OCI-M1 (cell line): ENCODE data around the gene TIMP4.
A peak's percentile ranks its signal among the peaks of the same experiment; 100 is the strongest.

ENCODE experiments used
- DNase-seq: peaks from one replicate; lab custom pipeline; 2025; lab: John Stamatoyannopoulos, UW

TIMP4 gene

DNA sequence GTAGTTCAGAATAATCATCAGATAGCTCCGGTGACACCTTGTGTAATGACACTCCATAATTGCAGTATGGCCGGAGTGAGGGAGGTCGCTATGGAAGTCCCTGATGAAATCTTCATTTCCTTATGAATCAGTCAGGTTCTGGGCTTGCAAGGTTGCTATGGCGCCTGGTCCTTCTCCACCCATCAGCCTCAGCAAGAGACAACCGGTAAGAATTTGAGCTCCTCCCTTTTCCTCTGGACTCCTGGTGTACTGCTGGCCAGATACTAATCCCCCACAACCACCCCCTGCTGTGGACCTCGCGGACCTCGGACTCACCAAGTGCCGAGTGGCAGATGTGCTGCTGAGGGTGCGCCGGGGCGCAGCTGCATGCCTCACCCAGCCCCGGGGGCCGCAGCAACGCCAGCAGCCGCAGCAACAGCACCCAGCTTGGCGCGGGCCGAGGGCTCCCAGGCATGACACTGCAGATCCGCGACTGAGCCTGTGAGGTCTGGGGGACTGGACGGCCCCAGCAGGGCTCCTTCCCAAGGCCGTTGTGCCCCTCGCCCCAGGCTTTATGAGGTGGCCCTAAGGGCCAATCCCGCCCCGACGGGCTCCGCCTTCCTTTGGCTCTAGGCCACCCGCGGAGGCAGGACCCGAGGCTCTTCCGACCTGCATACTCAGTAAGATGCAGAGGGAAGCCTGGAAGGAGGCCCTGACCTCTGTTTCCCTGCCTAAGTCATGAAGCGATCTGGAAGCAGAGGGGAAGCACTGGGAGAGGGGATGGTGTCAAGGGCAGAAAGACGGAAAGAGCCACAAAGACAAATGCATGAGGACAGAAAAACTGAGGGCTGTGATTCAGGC lies at the start of gene TIMP4:
Gene TIMP4 (minus strand): TSS at position 526 of the 840 bp plus-strand sequence. CDS start 72 bp downstream, at position 454.
- DNase-seq, result no peak

DNA sequence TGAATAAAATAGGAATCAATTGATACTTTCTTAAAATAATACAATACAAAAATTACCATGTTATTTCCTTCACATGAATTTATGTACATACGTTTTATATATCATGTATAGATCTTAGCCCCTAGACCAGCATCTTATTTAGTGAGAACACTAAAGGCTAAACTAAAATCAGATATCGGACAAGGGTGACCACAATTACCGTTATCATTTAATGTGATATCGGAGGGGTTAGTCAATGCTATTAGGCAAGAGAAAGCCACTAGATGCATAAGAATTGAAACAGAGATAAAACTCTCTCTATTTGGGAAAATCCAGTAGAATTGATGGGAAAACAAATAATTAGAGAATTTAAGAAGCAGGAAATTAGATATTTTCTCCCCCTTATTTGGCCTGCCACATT lies 46.5 kb upstream of the TIMP4 start:
- DNase-seq, result no peak

DNA sequence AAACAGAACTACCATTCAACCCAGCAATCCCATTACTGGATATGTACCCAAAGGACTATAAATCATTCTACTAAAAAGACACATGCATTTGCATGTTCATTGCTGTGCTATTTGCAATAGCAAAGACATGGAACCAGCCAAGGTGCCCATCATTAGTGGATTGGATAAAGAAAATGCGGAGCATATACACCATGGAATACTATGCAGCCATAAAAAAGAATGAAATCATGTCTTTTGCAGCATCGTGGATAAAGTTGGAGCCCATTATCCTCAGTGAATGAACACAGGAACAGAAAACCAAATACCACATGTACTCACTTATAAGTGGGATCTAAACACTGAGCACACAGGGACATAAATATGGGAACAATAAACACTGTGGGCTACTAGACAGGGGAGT lies 43.1 kb upstream of the TIMP4 start:
- no peak for DNase-seq

DNA sequence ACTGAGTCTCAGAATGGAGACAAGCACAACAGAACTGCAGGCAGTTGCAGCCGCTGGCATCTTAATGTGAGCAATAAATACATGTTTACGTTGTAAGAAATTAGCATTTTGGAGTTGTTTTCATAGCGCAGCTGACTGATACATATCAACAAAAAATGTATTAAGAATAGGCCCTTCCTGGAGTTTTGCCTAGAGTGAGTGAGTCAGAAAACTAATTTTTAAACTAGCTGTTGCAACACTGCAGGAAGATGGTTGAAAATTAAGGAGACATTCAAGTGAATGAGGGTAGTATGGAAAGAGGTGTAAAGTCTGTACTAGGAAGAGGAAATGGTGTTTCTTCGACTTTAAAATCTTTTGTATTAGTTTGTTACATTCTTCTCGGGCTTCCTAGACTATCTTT lies 39.6 kb upstream of the TIMP4 start:
- no peak for DNase-seq

DNA sequence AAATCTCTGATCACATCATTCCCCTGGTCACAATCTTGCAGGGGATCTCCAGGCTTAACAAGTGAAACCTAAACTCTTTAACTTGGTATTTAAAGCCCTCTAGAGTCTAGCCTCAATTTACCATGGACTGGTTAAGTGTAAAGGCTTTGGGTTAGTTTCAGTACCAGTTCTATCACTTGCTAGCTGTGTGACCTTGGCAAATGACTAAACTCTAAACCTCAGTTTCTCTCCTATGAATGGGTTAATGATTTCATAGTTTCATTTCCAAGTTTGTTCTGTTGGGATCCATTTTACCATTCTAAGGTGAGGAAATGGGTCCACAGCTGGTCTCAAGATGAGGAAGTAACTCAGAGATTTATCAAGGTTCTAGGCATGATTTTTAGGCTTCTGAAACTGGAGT lies 38.8 kb upstream of the TIMP4 start:
- no peak for DNase-seq

DNA sequence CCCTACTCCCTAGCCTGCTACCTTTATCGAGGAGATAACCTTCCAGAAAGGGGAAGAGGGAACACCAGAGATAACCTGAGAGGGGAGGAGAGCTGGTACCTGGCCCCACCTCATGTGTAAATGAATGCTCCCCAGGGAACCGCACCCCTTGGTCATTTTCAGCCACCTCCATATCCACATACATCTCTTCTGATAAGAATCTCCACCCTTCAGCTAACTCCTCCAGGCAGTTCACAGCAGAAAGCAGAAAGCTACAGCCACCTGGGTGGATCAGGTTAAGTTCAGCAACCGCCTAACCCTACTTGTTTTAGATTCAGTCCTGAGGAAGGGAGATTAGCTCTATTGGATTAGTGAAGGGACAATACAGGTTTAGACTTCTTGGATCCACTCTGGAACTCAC lies 38.0 kb upstream of the TIMP4 start:
- DNase-seq, result no peak

DNA sequence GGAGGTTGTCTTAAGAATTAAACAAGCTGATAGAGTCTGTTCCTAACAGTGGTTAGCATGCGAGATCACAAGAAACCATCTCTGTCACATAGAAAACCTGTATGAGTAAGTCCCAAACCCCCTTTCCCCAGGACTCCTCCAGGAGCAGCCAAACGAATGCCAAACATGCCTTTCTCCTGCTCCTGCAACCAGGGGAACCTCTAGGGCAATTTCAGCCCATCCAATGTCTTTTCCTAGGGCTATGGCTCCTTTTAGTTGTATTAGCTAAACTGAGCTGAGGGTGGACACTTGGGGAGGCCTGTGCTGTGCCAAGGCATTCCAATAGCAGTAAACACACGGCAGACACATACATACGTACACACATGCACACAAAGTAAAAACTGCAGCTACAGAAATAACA lies 36.5 kb upstream of the TIMP4 start:
- no peak for DNase-seq

DNA sequence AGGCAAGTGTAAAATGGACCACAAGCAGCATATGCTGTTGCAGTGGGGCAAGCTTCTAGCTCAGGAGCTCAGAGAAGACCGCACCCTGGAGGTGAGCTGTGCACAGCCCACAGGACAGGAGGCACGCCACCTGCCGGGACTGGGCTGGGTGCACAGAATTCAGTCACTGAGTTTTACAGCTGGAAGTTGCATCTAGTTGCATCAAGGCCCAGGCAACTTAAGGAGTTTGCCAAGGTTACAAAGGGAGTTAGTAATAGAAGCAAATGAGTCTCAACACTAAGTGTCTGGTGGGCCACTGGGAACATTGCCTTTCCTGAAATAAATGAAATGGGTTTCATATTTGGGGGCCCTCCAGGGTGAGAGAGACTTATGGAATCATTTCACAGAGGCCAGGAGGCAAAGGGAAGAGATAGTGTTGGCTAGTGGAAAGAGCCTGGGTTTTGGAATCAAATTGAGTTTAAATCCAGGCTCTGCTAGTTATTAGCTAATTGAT lies 36.0 kb upstream of the TIMP4 start:
- DNase-seq, result peak; percentile 59

DNA sequence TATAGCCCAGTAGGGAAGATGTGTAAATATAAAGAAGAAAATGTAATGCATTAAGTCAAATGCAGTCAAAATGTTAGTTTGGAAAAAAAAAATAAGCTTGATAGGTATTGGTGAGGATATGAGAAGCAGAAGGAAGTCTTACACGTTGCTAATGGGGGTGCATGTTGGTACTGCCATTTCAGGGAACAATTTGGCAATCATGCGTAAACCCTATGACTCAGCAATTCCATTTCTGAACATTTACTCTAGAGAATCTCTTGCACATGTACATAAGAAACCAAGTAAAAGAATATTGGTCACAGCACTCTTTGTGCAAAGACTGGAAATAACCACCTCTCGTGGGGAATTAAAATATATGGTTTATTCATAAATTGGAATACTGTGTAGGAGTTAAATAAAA lies 35.5 kb upstream of the TIMP4 start:
- peak; percentile 83 for DNase-seq

DNA sequence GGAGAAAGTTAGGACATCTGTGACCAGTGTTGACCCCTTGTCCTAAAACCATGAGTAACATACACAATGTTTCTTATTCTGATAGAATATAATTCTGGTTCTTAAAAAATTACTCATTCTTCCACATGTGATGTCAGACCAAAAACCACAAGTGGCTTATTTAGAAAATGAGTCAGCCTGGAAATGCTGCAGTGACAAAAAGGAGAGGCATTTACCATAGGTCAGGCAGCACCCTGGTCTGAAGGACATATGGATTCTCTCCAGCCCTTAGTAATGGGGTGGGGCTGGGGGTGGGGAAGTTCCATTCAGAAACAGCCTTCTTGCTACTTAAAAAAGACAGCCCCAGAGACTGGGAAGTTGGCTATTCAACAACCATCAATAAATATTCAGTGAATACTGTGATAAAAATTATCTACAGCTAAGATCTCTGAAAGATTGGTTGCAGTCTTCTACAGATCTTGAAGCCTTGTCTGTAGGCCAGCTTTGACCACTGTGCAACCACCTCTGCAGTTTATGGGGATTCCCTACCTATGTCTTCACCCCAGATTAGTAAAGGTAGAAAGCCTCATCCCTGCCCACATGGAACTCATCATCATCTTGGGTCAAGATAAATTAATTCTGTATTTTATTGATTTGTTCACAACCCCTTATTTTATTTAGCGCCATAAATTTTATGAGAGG lies 34.9 kb upstream of the TIMP4 start:
- peak; percentile 87 for DNase-seq

DNA sequence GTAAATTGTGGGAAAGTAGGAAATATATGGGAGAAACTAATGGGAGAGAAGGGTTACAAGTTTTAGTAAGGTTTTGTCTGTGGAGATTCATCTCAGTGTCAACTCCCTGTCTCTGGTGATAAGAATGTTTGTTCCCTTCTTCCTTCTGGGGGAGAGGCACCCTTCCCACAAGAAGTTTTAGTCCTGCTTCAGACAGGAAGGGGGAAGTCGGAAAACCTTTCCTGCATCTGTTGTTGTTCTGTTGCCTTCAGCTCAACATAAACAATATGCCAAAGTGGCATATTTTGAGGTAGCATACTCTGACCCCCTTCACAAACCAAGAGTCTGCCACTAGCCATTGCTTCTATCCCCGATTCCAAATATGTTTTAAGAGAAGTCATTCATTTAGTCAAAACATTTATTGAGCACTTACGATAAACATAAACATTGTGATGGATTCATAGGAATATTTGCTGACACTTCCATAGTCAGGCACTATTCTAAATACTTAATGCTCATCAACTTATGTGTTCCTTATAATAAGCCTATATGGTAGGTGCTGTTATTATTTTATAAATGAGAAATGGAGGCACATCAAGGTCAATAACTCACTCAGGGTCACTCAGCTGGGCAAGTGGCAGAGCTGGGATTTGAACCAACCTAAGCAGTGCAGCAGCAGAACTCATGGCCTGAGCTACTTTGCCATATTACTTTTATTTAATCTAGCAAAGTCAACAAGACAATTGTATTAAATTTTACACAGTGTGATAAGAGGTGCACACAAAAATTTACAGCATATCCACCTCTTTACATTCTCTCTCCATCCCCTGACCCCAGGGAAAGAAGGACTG lies 34.2 kb upstream of the TIMP4 start:
- no peak for DNase-seq

DNA sequence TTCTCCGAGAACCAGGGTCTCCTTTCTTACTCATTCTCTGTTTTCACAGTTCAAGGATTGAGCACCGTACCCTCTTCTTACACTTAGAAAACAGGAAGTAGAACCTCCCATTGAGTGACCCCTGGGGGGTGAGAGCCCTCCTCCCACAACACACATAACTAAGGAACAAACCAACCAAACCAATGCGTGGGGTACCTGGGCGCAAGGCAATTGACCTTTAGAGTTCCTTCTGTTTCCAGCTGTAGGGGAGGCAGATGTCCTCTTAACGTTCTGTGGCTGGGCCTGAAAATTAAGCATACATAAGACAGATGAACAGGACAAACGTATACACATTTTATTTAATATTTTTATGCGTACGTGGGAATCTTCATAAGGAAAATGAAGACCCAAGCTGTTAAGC lies 33.5 kb upstream of the TIMP4 start:
- peak; percentile 15 for DNase-seq

DNA sequence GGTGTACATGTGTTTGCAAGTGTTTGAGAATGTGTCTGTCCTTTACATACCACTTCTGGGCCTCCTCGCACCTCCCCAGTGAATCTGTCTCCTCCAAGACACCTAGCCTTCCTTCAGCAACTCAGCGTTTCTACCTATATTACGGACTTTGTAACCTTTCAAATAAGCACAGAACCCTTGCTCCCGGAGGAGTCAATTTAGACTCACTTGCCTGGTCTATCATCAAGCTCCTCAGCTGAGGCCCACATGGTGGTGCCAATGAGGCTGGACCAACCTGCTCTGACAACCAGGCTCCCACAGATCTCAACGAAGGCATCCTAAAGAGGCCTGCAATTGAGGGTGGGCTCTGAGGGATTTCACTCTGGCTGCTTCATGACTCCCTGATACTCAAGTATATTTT lies 32.8 kb upstream of the TIMP4 start:
- DNase-seq, result no peak

DNA sequence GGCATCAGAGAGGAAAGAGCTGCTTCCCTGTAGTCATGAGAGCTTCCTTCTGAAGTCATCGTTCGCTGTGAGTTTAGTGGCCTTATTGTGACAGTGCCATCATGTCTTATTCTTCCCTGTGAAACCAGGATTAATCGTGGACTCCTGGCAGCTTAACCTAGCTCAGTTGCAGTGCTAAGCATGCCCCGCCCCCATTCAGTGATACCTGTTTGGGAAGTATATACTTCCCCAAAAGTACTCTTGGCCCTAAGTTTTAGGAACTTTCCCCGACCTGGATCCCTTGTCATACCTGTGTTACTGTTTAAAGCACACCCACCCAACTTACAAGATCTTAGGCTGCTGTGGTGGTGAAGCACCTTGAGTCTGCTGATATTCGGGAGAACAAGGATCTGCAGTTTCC lies 32.1 kb upstream of the TIMP4 start:
- no peak for DNase-seq

DNA sequence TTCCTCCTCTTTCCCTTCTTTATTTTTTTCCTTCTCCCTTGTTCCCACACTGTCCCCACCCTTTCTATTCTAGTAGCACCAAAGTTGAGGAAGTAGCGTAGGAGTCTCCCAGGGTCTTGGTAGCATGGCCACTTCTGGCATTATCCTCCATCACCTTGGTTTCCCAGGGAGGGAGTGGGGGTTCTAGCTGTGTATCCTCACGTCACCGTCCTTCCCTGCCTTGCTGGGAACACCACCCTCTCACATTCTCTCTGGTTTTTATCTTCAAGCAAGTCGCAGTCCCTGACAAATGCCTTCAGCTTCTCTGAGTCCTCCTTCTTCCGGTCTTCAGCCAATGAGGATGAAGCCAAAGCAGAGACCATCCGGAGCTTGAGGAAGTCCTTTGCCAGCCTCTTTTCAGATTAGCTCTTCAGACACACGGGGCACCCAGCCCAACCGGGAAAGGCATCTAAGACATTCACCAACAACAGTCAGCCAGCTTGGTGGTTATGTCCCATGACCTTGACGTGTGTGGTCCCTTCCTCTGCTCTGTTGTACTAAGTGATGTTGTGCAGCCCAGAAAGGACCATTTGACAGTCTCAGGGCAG lies 31.6 kb upstream of the TIMP4 start:
- DNase-seq, result no peak

DNA sequence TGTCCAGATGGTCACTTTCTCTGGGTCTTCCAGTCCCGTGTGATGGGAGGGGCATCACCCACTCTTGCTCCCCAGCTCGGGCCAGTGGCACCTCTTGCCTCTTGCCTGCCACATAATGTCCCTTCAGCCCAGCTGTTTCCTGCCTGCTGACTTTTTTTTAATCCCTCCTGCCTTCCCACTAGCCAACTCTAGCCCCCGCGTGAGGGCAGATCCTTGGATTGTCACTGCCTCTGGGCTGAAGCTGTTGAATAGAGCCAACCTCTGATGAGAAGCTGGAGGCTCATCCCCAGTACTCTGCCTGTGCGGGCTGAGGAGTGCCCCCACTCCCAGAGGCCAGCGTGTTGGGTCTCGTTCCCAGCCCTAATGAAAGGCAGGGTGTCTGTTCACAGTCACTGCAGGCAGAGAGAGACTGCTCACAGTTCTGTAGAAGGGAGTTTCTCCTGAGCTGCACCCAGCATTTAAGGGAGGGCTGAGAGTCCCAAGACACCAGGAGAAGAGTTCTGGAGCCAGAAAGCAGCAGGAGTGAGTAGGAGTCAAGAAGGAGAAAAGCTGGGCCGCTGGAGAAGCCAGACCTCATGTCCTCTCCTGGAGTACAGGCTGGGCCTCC lies 30.1 kb upstream of the TIMP4 start:
- DNase-seq, result no peak

DNA sequence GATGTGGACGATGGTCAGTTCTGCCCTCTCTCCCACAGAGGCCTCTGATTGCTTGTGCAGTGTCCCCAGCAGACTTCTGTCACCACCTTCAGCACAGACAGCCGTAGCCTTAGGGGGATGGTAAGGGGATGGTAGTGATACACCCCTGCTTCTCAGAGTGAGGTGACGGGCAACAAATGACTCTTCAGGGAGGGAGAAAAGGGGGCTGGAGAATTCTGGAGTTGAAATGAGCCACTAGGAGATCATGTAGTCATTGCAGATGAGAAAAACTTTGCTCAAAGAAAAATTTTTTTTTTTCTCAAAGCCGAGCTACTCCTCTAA lies 29.6 kb upstream of the TIMP4 start:
- no peak for DNase-seq

DNA sequence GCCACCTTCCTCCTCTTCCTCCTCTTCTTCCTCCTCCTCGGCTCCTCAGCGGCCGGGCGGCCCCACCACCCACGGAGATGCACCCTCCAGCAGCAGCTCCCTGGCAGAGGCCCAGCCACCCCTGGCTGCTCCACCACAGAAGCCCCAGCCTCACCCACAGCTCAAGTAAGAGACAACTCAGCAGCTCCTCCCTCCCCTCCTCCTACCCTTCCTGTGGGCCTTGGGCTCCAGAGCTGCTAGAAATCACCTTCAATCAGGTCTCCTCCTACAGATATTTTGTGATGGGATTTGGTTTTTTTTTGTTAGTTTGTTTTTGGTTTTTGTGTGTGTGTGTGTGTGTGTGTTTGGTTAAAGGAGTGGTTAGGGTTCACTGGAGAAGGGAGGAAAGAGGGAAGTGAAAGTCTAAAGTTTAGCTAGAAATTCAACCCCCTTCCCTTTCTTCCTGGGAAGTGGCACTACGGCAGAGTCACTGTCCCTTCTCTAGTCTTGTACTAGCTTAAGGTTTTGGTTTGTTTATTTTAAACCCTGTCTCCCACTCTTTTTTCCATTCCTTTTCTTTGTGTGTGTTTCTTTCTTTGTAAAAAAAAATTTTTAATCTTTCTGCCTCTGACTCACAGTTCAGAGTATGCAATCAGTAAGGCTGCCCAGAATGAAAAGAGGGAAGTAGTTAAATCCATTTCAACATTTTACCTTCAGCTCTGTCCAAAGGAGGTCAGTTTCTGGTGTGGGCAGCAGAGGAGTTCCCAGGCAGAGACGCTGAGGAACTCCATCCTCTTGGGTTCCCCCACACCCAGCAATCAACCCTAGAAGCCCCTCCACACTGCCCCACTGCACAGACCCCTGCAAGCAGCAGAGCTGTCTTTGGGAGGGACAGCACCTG lies 29.0 kb upstream of the TIMP4 start:
- DNase-seq, result peak; percentile 82

DNA sequence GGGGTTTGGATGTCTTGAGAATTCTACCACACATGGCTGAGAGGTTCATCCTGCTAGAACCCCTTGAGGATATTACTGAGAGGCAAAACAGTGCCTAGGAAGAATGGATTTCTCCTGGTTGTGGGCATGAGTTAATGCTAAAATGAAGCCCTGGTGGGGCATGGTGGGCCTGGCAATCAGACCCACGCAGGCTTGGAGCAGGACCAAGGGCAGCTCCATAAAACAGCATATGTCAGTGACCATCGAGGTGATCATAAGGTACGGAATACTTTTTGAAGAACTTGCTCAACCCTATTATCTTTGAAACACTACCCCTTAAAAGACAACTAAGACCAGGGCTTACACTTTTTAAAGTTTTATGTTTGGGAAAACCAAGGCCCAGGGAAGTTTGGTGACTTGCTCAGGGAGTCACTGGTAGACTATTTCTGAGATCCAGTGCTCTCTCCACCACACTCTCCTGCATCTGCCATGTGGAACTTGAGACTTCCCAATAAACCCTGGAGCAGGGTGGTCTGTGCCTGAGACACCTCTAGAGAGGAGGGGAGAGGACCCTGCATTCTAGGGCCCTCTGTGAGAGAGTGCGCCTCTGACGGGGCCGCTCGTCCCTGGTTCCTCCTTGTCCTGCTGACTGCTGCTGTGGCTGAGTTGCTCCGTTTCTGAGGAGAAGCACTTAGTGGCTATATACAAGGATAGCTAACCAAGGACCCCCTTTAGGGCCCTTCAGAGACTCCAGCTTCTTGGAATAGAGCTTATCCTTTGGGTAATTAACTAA lies 28.0 kb upstream of the TIMP4 start:
- no peak for DNase-seq

DNA sequence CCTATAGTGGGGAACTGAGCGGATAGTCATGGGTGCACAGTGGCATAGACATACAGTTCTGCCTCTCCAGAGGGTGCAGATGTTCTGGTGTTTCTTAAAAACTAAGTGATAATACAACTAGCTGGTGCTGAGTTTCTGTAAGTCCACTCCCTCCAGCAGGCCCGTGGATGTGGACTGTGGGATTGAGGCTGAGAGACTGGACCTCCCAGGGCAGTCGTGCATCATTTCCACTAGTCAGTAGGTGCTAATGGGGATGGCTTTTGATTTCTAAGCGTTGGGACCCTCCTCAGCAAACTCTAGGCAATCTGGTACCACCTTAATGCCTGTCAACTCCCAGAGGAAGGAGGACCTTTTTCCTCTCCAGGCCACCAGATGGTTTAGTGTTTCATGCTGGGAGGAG lies 27.3 kb upstream of the TIMP4 start:
- no peak for DNase-seq
